Astrocyte of the cerebellum (primary cell): ENCODE measurements around the gene EIPR1.

Experiments used
- DNase-seq: peaks from one replicate; pipeline ENCODE4 v3.0.0-alpha.2; 2011; ENCODE audit warnings: low read depth
- H3K4me3 ChIP-seq: 2 replicates; pipeline ENCODE4 v1.5.1; 2011; ENCODE audit warnings: mild to moderate bottlenecking, low read depth, low read length, moderate library complexity
- CTCF ChIP-seq: IDR thresholded peaks from 2 replicates; pipeline ENCODE4 v1.5.1; 2012; ENCODE audit warnings: low read length, low read depth, moderate library complexity, mild to moderate bottlenecking; ENCODE audit errors: missing control alignments
- in situ Hi-C: cut with HindIII; loops from 2 replicates; pipeline ENCODE4 v1.10.0; 2017; ENCODE audit warnings: low sequenced_read_pairs

Gene EIPR1

GRCh38 chr2:3326871-3327270, 50.7 kb downstream of the EIPR1 start:
- H3K4me3 ChIP-seq: no peak overlapping the region
- DNase-seq: no peak
- in situ Hi-C loops: no loop called here
- TF ChIP-seq CTCF: no peak

- no peak for DNase-seq
- in situ Hi-C loops: no loop called here
- H3K4me3 ChIP-seq: no peak overlapping the region
- TF ChIP-seq CTCF: no peak
These were observed 51.5 kb downstream of the EIPR1 start for GRCh38 chr2:3326182-3326537.

GRCh38 chr2:3325458-3326181, 52.0 kb downstream of the EIPR1 start:
- in situ Hi-C loops: no loop called here
- no peak overlapping the region for H3K4me3 ChIP-seq
- no peak for TF ChIP-seq CTCF
- DNase-seq: no peak

- in situ Hi-C loops: no loop called here
- no peak for TF ChIP-seq CTCF
- H3K4me3 ChIP-seq: no peak overlapping the region
- DNase-seq: no peak
These were observed 53.0 kb downstream of the EIPR1 start for GRCh38 chr2:3324404-3325281.

GRCh38 chr2:3324036-3324386, 53.6 kb downstream of the EIPR1 start:
- H3K4me3 ChIP-seq: no peak overlapping the region
- no peak for DNase-seq
- in situ Hi-C loops: no loop called here
- TF ChIP-seq CTCF: no peak

GRCh38 chr2:3323360-3324035, 54.1 kb downstream of the EIPR1 start:
- H3K4me3 ChIP-seq: no peak overlapping the region
- no peak for TF ChIP-seq CTCF
- no peak for DNase-seq
- in situ Hi-C loops: no loop called here
